CD4-positive, alpha-beta T cell treated with Interleukin-6 for 4 hours (primary cell): Measurements from ENCODE around the gene HID1.
A peak's percentile ranks its signal among the peaks of the same experiment; 100 is the strongest.

Experiments
- DNase-seq: peaks from one replicate; pipeline ENCODE4 v3.0.0-alpha.2; 2020; ENCODE audit warnings: mixed read lengths

The HID1 gene

GRCh38 chr17:74964988-74965622 lies 7.5 kb downstream of the HID1 start:
- DNase-seq: no peak

- no peak for DNase-seq
Measured at GRCh38 chr17:74964246-74964761, 8.3 kb downstream of the HID1 start.

- no peak for DNase-seq
Measured at GRCh38 chr17:74963656-74964055, 8.9 kb downstream of the HID1 start.

GRCh38 chr17:74962622-74963394 lies 9.8 kb downstream of the HID1 start:
- DNase-seq: no peak

- peak; percentile 92 for DNase-seq
Measured at GRCh38 chr17:74961657-74962350, 10.8 kb downstream of the HID1 start.

GRCh38 chr17:74960570-74961342 lies 11.8 kb downstream of the HID1 start:
- DNase-seq: peak; percentile 50

GRCh38 chr17:74959826-74960515 lies 12.6 kb downstream of the HID1 start:
- DNase-seq: no peak

GRCh38 chr17:74957935-74958740 lies 14.4 kb downstream of the HID1 start:
- peak; percentile 82 for DNase-seq

- no peak for DNase-seq
Measured at GRCh38 chr17:74956093-74956492, 16.5 kb downstream of the HID1 start.

- no peak for DNase-seq
Measured at GRCh38 chr17:74954665-74955421, 17.7 kb downstream of the HID1 start.

- DNase-seq: no peak
Measured at GRCh38 chr17:74954115-74954514, 18.4 kb downstream of the HID1 start.

GRCh38 chr17:74953134-74953687 lies 19.3 kb downstream of the HID1 start:
- DNase-seq: no peak

GRCh38 chr17:74952431-74953133 lies 20.0 kb downstream of the HID1 start:
- DNase-seq: no peak

GRCh38 chr17:74951680-74952421 lies 20.7 kb downstream of the HID1 start:
- no peak for DNase-seq

GRCh38 chr17:74951065-74951464 lies 21.5 kb downstream of the HID1 start:
- no peak for DNase-seq

GRCh38 chr17:74950207-74950606 lies 22.4 kb downstream of the HID1 start:
- no peak for DNase-seq

GRCh38 chr17:74949455-74950115 lies 23.0 kb downstream of the HID1 start:
- no peak for DNase-seq

GRCh38 chr17:74947041-74947754 lies 25.4 kb downstream of the HID1 start:
- no peak for DNase-seq
